ENCODE results near the gene AP4S1. TPM values are rescaled to one million over a fixed set of nuclear protein-coding genes. Genes with fewer than 3 reads are reported as not detected.

Gene AP4S1
- total RNA-seq, 1 donor from 2014 or later = 7.1 TPM

GRCh38 chr14:31118892-31119291, 93.4 kb downstream of the AP4S1 start:
- peaks cover 100% of the 10 kb centered on the region for H3K36me3 ChIP-seq
- H3K4me3 ChIP-seq = no peak overlapping the region

GRCh38 chr14:31122098-31122611, 96.7 kb downstream of the AP4S1 start:
- intact Hi-C loops (cut with DNase I) = no loop called here
- Histone ChIP-seq H3K27me3 (no peaks in the 10 kb centered on the region), H3K4me3 (no peak overlapping the region), H3K36me3 (peaks cover 97% of the 10 kb centered on the region), H3K4me1 (no peaks in the 10 kb centered on the region), H3K9me3 (no peaks in the 10 kb centered on the region), H3K27ac (no peak overlapping the region)
- TF ChIP-seq, protein P1, sequence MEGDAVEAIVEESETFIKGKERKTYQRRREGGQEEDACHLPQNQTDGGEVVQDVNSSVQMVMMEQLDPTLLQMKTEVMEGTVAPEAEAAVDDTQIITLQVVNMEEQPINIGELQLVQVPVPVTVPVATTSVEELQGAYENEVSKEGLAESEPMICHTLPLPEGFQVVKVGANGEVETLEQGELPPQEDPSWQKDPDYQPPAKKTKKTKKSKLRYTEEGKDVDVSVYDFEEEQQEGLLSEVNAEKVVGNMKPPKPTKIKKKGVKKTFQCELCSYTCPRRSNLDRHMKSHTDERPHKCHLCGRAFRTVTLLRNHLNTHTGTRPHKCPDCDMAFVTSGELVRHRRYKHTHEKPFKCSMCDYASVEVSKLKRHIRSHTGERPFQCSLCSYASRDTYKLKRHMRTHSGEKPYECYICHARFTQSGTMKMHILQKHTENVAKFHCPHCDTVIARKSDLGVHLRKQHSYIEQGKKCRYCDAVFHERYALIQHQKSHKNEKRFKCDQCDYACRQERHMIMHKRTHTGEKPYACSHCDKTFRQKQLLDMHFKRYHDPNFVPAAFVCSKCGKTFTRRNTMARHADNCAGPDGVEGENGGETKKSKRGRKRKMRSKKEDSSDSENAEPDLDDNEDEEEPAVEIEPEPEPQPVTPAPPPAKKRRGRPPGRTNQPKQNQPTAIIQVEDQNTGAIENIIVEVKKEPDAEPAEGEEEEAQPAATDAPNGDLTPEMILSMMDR (IDR thresholded peaks at IDR 0.05) = no peak
- ATAC-seq = peak; percentile 61
- DNase-seq = no peak

More at GRCh38 chr14:31118892-31119291, 93.4 kb downstream of the AP4S1 start:
- TF ChIP-seq, protein P1 (IDR thresholded peaks at IDR 0.05) = no peak
- no peaks in the 10 kb centered on the region for H3K4me1 ChIP-seq
- H3K27ac ChIP-seq = no peak overlapping the region
- ATAC-seq (no peak), DNase-seq (no peak)
- intact Hi-C loops (cut with DNase I) = no loop called here
- H3K9me3 ChIP-seq = no peaks in the 10 kb centered on the region
- H3K27me3 ChIP-seq = no peaks in the 10 kb centered on the region

- TF ChIP-seq, protein P1 (IDR thresholded peaks at IDR 0.05) = no peak
- no peak for DNase-seq
- Histone ChIP-seq H3K27ac (no peak overlapping the region), H3K4me1 (peaks cover under 1% of the 10 kb centered on the region), H3K9me3 (no peaks in the 10 kb centered on the region), H3K4me3 (no peak overlapping the region), H3K27me3 (no peaks in the 10 kb centered on the region), H3K36me3 (peaks cover 97% of the 10 kb centered on the region)
- no peak for ATAC-seq
- intact Hi-C loops (cut with DNase I) = no loop called here
Measured at GRCh38 chr14:31122921-31123320, 97.5 kb downstream of the AP4S1 start.

DNA sequence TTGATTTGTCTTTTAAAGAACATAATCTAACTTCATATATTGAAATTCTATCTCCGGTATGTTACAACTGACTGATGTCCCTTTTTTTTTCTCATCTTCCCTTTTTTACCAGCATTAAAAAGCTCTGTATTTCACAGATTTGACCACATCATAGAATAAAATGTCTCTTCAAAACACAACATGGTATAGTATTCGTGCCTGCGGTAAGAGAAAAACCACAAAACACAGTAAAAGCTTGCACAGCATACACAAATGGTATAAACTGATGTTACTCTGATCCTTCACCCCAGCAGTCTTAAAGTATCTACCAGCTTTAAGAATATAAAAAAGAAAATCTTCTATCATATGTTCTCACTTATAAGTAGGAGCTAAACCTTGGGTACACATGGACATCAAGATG, 98.7 kb downstream of the AP4S1 start:
- TF ChIP-seq, protein P1 (IDR thresholded peaks at IDR 0.05) = no peak
- H3K27me3 ChIP-seq = no peaks in the 10 kb centered on the region
- ATAC-seq (no peak), DNase-seq (no peak)
- H3K9me3 ChIP-seq = no peaks in the 10 kb centered on the region
- H3K36me3 ChIP-seq = peaks cover 97% of the 10 kb centered on the region
- H3K4me1 ChIP-seq = peaks cover 4% of the 10 kb centered on the region
- no peak overlapping the region for H3K4me3 ChIP-seq
- intact Hi-C loops (cut with DNase I) = no loop called here
- no peak overlapping the region for H3K27ac ChIP-seq

GRCh38 chr14:31125231-31125630, 99.8 kb downstream of the AP4S1 start:
- H3K36me3 ChIP-seq = peaks cover 95% of the 10 kb centered on the region
- H3K4me1 ChIP-seq = peaks cover 4% of the 10 kb centered on the region
- no peak for ATAC-seq
- intact Hi-C loops (cut with DNase I) = no loop called here
- H3K27me3 ChIP-seq = no peaks in the 10 kb centered on the region
- no peak overlapping the region for H3K4me3 ChIP-seq
- TF ChIP-seq, protein P1 (IDR thresholded peaks at IDR 0.05) = no peak
- H3K9me3 ChIP-seq = no peaks in the 10 kb centered on the region
- no peak overlapping the region for H3K27ac ChIP-seq
- no peak for DNase-seq

DNA sequence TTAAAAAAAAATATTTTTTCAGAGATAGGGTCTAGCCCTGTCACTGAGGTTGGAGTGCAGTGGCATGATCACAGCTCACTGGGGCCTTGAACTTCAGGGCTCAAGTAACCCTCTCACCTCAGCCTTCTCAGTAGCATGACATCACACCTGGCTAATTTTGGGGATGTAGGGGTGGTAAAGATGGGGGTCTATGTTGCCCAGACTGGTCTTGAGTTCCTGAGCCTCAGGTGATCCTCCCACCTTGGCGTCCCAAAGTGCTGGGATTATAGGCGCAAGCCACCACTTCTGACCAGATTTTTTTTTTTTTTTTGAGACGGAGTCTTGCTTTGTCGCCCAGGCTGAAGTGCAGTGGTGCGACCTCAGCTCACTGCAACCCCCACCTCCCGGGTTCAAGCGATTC, 101.2 kb downstream of the AP4S1 start:
- TF ChIP-seq, protein P1 (IDR thresholded peaks at IDR 0.05) = no peak
- ATAC-seq = no peak
- intact Hi-C loops (cut with DNase I) = no loop called here
- no peaks in the 10 kb centered on the region for H3K9me3 ChIP-seq
- peaks cover 90% of the 10 kb centered on the region for H3K36me3 ChIP-seq
- no peaks in the 10 kb centered on the region for H3K27me3 ChIP-seq
- H3K4me3 ChIP-seq = no peak overlapping the region
- DNase-seq = no peak
- H3K4me1 ChIP-seq = peaks cover 4% of the 10 kb centered on the region
- no peak overlapping the region for H3K27ac ChIP-seq

All from upper lobe of right lung (tissue), 1 donor.